GM19351 (cell line): ENCODE measurements around the gene CACNA1S.

Source experiments
- ATAC-seq: cut with Tn5 transposase; IDR thresholded peaks from one replicate; pipeline ENCODE4 v1.9.1; 2021; ENCODE audit warnings: mild to moderate bottlenecking, moderate library complexity; ENCODE audit not compliant: unreplicated experiment

Gene CACNA1S

GRCh38 chr1:200990114-200990513 is 122.1 kb downstream of the CACNA1S start:
- no peak for ATAC-seq
